Measurements from ENCODE around the gene ITGA1. TPM values are rescaled to one million over a fixed set of nuclear protein-coding genes. Genes with fewer than 3 reads are reported as not detected.

The ITGA1 gene
- total RNA-seq, 4 donors from 2014 or later = 228 to 302 (median 235) TPM

GRCh38 chr5:52915176-52915875, 127.6 kb downstream of the ITGA1 start:
- H3K4me1 ChIP-seq = peaks cover 0 to 45% (median 38%) of the 10 kb centered on the region in 4 donors
- 9% methylated on average over 4 of the region's 4 CpGs for WGBS
- no peaks in the 10 kb centered on the region for H3K27me3 ChIP-seq
- TF ChIP-seq POLR2AphosphoS5 (IDR thresholded peaks at IDR 0.05) (no peak), POLR2A (IDR thresholded peaks at IDR 0.05; ENCODE audit: low read depth) (no peak), CTCF (IDR thresholded peaks at IDR 0.05) (peak; percentile 66 to 76 (median 69))
- peaks cover 7 to 53% (median 11%) of the 10 kb centered on the region in 4 donors for H3K36me3 ChIP-seq
- H3K4me3 ChIP-seq = peak overlapping the region in 3 of 4 donors; percentile 13 to 35 (median 25)
- H3K9me3 ChIP-seq = no peaks in the 10 kb centered on the region
- DNase-seq (ENCODE audit: extremely low spot score) = no peak
- intact Hi-C loops (cut with DNase I) = loop anchor here (1.0 kb wide), 1 partner anchor 127 kb away; no protein-coding TSS in a partner anchor
- H3K27ac ChIP-seq (replicated peaks in 1 of 4) = peak overlapping the region in 3 of 4 donors; percentile 25 to 28 (median 28)

DNA sequence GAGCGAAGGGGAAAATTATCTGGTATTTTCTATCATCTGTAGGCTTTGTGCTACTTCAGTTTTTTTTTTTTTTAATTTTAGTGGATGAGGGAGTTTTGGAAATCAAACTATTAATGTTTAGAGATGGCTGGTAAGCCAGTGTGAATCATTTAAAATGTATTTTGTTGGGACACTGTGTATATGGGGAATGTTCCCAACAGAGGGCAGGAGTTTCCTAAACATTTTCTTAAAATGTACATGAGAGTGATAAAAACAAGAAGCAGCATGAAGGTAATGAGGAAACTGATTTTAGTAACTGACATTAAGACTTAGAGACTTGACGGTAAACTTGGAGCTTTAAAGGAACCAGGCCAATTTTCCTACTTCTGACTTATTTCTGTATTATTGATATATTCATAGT, 133.2 kb downstream of the ITGA1 start:
- DNase-seq (ENCODE audit: extremely low spot score) = no peak
- no peak overlapping the region for H3K4me3 ChIP-seq
- H3K27me3 ChIP-seq = no peaks in the 10 kb centered on the region
- no peaks in the 10 kb centered on the region for H3K9me3 ChIP-seq
- TF ChIP-seq POLR2A (IDR thresholded peaks at IDR 0.05; ENCODE audit: low read depth) (no peak), CTCF (IDR thresholded peaks at IDR 0.05) (peak in 1 of 3 experiments; percentile 11), POLR2AphosphoS5 (IDR thresholded peaks at IDR 0.05) (peak in 1 of 2 donors; percentile 17), EP300 (IDR thresholded peaks at IDR 0.05) (no peak)
- peaks cover 0 to 68% (median 59%) of the 10 kb centered on the region in 4 donors for H3K4me1 ChIP-seq
- peak overlapping the region; percentile 34 to 69 (median 48) for H3K27ac ChIP-seq (replicated peaks in 1 of 4)
- WGBS = 79% methylated on average over 2 of the region's 2 CpGs
- intact Hi-C loops (cut with DNase I) = loop anchor here (5.0 kb wide), 1 partner anchor 229 kb away; no protein-coding TSS in a partner anchor
- H3K36me3 ChIP-seq = peaks cover 13 to 76% (median 33%) of the 10 kb centered on the region in 4 donors

- H3K27me3 ChIP-seq = no peaks in the 10 kb centered on the region
- no peaks in the 10 kb centered on the region for H3K9me3 ChIP-seq
- H3K36me3 ChIP-seq = peaks cover 14 to 78% (median 39%) of the 10 kb centered on the region in 4 donors
- WGBS = 38% methylated on average over 2 of the region's 2 CpGs
- peaks cover 0 to 55% (median 49%) of the 10 kb centered on the region in 4 donors for H3K4me1 ChIP-seq
- TF ChIP-seq POLR2A (IDR thresholded peaks at IDR 0.05; ENCODE audit: low read depth) = no peak
- peak in 1 of 2 donors; percentile 41 for TF ChIP-seq POLR2AphosphoS5 (IDR thresholded peaks at IDR 0.05)
- no peak for TF ChIP-seq CTCF (IDR thresholded peaks at IDR 0.05)
- intact Hi-C loops (cut with DNase I) = loop anchor here (5.0 kb wide), 1 partner anchor 230 kb away; no protein-coding TSS in a partner anchor
- H3K27ac ChIP-seq (replicated peaks in 1 of 4) = peak overlapping the region; percentile 5 to 69 (median 48)
- no peak for DNase-seq (ENCODE audit: extremely low spot score)
- no peak overlapping the region for H3K4me3 ChIP-seq
Measured at GRCh38 chr5:52922384-52922783, 134.7 kb downstream of the ITGA1 start.

- TF ChIP-seq POLR2A (IDR thresholded peaks at IDR 0.05; ENCODE audit: low read depth) (no peak), CTCF (IDR thresholded peaks at IDR 0.05) (no peak), EP300 (IDR thresholded peaks at IDR 0.05) (no peak), POLR2AphosphoS5 (IDR thresholded peaks at IDR 0.05) (no peak)
- Histone ChIP-seq H3K36me3 (peaks cover 13 to 79% (median 42%) of the 10 kb centered on the region in 4 donors), H3K27me3 (no peaks in the 10 kb centered on the region), H3K4me3 (no peak overlapping the region), H3K27ac (replicated peaks in 1 of 4) (peak overlapping the region in 2 of 4 donors; percentile 2 to 69), H3K9me3 (no peaks in the 10 kb centered on the region), H3K4me1 (peaks cover 0 to 55% (median 48%) of the 10 kb centered on the region in 4 donors)
- WGBS = 87% methylated on average over 8 of the region's 8 CpGs
- intact Hi-C loops (cut with DNase I) = loop anchor here (5.0 kb wide), 1 partner anchor 232 kb away; no protein-coding TSS in a partner anchor
- DNase-seq (ENCODE audit: extremely low spot score) = no peak
Measured at GRCh38 chr5:52924456-52924855, 136.7 kb downstream of the ITGA1 start.
